DMS153 treated with DMSO at 0.1 percent for 48 hours (cell line): ENCODE data around the gene UST.
"Not testable (repeated sequence)": the region's sequence is repeated elsewhere in the genome, so short reads cannot be mapped to it uniquely, and the experiment has no call there.

ENCODE experiments used
- DNase-seq: peaks from one replicate; lab custom pipeline; 2025; ENCODE audit not compliant: unreplicated experiment; lab: John Stamatoyannopoulos, UW

The UST gene

DNA sequence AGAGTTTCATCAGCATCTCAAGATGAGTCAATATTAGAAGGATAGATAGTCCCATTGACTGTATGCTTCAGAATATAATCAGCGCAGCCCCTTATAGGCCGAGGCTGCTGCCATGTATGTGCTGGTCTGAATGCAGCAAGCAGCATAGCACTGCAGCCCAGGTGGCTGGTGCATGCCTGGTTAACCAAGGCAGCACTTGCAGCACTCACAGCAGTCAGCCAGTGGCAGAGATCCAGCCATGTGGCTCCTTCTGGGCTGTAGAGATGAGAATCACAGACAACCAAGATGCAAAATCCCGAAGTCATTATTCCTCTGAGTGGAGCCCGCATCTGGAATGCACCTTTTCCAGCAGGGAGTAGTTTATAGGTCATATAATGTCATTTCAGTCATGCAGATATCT lies 251.9 kb downstream of the UST start:
- DNase-seq, result no peak

DNA sequence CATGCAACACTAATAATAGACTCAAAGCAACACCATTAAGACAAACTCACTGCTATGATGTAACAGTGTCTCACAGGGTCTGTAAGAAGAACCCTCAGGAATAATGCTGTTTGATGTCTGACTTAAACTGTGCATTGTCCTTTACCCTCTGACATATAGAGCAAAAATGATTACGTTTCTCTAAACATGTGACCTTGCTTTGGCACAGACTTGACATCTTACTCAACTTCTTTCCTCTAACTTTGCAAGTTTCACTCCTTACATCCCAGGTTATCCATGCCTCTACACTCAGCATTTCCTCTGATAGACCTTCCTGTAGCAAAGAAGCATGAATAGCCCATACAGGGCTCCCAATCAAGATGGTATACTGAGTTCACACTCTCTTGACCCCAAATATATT lies 252.7 kb downstream of the UST start:
- no peak for DNase-seq

DNA sequence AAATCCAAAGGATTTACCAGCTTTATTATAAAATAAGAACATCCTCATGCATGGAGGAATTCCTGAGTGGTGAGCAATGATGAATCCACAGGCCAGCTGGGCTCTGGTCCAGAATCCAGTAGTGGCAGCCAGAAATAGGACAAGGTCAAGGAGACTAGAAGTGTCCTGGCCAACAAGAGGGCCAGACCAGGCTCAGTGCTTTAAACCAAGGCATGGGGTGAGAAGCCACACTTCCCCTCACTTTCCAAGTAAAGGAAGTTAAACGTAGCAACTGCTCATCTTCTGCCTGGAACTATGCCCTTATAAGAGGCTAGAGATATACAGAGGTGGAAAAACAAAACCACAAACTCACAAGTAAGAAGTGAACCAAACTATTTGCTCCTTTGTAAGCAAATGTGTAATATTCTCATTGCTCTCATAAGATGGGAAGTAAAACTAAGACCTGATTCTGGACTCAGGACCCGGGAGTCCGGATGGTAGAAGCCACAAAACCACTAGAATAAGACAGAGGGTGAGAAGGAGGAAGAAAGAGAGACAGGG lies 253.2 kb downstream of the UST start:
- DNase-seq, result no peak

DNA sequence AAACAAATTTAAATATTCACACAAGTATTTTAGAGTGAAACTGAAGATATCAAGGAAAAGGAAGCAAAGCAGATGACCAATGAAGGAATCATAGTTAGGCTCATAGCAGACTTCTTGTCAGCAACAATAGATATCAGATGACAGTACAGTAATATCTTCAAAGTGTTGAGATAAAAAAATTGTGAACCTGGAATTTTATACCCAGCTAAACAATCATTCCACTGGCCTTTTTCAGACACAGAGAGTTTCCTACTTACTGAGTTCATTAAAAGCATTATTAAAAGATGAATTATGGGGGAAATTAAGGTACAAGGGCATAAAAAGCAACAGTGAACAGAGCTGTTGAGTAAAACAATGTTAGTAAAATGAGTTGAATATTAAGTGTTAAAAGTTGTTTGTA lies 254.6 kb downstream of the UST start:
- DNase-seq, result no peak

DNA sequence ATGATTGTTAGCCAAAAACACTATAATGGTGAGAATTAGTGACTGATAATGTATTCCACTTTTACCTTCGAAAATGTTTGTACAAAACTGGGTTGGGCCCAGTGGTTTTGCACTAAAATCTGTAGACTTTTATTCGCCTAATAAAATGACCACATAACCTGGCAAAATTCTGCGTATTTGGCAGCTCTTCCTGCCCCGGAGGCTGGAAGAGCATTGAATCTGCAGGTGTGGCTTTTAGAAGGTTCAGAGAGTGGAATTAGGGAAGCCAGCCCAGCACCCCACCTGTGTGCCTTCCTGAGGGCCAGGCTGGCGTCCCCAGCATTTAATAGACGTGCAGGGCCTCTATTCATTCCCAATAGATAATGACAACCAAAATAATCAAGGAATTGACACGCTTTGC lies 256.7 kb downstream of the UST start:
- DNase-seq, result no peak

DNA sequence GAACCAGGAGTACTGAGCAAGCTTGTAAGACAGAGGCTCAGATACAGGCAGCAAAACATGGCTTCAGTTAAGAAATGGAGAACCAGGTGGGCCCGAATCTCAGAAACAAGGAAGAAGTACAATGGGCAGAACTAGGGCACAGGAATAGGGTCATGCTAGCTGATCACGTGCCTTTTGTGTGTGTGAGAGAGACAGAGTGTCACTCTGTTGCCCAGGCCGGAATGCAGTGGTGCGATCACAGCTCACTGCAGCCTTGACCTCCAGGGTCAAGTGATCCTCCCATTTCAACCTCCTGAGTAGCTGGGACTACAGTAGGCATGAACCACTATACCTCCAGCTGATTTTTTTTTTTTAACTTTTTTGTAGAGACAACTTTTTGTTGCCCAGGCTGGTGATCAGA lies 257.8 kb downstream of the UST start:
- DNase-seq, result no peak

DNA sequence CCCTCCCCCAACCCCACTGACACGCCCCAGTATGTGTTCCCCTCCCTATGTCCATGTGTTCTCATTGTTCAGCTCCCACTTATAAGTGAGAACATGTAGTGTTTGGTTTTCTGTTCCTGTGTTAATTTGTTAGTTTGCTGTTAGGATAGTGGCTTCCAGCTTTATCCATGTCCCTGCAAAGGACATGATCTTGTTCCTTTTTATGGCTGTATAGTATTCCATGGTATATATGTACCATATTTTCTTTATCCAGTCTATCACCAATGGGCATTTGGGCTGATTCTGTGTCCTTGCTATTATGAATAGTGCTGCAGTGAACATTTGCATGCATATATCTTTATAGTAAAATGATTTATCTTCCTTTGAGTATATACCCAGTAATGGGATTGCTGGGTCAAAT lies 259.4 kb downstream of the UST start:
- not testable (repeated sequence) for DNase-seq

DNA sequence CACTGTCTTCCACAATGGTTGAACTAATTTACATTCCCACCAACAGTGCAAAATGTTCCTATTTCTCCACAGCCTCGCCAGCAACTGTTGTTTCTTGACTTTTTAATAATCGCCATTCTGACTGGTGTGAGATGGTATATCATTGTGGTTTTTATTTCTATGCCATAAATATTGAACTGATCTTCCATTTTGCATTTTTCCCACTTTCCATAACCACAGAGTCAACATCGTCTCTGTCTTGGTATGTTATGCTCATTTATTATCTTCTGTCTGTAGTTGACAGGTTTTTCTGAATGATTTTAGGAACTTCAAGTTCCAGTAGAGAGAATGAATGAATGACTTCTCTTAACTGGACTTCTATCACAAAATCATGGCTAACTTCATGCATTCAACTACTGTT lies 259.8 kb downstream of the UST start:
- no peak for DNase-seq

DNA sequence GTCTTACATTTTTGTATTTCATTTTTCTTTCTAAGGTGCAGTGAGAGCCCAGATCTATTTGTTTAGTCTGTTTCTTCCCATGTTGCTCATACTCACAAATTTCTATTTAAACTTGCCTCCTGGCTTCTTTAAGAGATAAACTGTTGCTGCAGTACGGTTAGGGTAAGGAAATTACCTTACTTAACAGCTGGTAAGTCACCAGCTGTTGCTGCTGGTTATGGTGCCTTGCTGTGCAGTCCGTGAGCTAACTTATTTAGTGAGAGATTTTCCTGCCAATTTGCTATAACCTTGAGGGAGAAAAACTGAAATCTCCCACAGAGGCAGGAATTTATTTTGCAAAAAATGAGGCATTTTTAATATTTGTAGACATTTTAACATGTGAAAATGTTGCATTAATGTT lies 261.0 kb downstream of the UST start:
- DNase-seq, result no peak

DNA sequence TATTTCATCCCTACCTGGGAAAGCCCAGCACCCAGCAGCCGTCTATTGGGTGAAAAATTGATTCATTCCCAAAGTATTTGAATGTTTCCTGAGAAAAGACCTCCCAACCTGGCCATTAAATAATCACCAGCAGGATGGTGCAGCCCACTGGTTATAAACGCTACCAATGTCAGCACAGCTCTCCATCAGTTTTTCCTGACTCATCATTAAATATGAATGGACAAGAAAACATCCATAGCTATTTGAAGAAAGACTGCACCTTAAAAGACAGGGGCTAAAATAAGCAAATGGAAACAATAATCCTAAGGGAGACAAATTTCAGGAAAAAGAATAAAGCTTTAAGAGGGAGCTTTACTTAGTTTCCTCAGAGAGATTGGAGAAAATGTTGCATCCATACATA lies 261.9 kb downstream of the UST start:
- no peak for DNase-seq

DNA sequence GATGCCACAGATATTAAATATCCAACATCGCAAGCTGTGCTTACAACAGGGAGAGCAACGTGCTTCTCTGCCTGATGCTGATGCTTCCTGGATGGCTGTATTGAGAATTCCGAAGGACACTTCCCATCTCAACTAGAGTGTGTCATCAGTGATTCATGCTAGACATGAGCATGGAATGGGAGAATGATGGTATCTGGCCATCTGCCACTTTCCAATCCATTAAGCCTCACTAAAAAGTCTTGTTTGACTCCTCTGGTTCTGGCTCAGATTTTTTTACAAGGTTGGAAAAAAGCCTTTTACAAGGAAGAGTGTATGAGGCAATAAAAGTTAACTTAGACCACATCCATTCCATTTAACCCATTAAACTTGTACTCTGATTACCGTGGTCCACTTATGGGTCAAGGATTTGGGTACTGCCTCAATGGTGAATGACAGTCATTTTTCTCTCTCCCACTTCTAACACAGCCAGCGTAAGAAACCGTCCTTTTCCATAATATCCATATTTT lies 265.3 kb downstream of the UST start:
- DNase-seq, result no peak

DNA sequence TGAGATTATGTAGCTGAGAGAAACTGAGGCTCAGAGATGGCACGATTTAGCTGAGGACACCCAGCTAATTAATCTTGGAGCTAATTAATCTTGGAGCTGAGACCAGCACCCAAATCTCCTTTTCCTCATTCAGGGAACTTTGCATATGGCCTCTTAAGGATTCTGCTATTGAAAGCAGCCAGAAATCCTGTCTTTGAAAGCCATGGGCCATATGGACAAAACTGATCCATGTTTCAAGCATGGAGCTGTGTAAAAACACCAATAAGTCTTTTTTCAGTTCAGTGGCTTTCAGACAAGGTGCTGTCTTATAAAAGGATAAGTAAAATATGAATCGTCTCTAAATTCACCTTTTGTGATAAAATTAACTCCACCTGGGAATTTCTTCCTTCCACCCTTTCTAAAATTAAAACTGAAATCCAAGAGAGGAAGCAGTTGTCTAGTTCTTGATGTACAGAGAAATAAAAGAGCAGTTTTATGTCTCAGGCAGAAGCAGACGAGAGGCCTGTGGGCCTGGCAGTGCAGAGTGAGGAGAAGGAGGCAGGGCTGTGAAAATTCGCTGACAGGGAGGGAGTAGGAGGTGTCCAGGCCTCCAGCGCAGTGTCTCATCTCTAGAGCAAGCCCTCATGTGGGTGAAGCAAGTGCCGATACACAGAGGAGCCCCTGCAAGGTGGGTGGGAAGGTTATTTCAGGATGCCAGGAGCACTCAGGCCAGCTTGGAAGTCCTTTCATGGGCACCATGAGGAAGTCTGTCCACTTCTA lies 266.9 kb downstream of the UST start:
- no peak for DNase-seq

DNA sequence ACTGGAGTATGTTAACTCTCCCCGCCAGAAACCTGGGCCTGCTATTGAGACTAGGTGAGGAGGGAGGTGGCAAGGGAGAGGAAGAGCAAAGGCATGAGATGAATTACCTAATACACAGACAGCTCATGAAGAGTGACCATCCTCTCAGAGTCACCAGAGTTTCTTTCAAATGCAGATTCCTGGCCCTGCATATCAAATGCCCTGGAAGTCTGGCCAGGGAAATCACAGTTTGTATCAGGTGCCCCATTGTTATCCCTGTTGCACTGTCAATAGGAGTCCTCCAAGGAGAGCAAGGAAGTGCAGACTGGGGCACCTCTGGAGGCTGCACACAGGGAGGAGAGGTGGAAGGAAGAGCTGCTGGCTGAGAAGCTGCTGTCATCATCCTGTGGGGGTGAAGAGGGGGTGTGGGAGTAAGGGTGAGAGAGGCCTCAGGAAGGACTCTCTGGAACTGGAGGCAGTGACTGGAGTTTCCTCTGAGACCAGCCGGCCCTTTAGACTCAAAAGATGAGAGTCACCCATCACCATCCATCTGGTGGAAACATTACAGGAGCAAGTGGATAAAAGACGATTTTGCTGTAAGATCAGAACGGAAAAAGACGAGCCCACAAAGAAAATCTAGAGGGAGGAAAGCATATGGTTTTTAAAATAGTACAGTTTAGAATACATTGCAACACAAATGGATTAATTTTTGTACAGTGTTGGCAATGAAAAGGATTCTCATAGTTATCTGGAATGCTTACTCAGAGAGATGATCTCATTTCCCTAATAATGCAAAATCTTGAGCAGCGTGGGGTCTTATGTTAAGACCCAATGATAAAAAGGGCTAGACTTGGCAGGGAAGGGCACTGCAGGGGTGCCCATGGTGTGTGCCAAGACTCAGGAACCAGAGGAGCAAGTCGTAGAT lies 268.1 kb downstream of the UST start:
- no peak for DNase-seq

DNA sequence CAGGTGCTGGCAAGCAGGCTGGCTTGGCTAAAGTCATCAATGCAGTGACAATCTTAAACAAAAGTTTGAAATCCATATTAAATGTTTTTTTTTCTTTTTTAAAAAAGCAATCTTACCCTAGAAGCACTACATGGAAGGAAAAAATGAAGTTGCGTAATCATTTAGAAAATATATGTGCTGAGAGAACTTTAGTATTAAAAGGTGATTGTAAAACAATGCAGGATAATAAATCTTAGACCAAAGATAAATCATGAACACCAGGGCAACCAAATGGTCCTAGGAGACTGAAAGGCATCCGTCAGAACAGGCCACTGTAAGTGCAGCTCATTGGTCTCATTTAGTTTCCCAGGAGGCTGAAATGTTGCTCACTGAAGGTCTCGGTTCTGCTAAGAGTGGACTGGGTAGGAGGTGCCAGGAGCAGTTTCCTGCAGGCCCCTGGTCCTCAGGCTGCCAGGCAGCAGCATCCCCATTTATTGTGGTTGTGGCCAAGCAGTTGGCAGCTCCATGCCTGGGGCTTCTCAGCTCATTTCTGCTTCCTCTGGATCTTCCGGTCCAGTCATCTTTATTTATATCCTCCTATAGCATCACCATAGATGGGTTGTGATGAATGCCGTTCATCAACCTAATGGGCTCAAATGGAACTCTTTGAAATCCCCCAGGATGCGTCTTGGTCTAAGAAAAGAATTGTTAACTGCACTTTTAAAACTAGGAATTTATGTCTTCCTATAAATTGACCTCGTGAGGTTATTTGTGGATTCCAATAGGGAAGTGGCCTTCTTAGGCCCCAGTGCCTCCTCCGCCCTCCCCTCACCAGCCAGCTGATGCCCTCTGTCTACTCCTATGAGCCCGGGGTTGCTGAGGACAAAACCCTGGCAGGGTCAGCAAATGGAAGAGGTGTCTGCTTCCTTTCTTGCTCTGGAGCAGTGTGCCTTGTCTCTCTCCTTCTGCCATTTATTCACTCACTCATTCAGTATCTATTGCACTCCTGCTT lies 269.0 kb downstream of the UST start:
- no peak for DNase-seq

DNA sequence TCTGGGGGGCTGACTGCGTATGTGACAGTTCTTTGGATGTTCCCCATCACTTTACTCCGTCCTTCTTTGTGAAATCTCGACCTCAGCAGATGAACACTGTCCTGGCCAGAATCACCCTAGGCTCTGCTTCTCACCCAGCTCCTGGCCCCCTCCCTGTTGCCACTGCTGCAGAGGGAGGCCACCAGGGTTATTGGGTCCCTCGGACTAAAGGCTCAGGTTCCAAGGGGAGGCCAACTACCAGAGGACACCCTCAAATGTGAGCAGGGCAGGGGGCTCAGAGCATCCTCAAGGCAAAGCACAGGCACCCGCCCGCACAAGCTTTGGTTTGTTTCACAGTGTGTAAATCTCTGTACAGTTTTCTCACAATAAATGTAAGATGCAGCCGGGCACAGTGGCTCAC lies 269.9 kb downstream of the UST start:
- DNase-seq, result no peak

DNA sequence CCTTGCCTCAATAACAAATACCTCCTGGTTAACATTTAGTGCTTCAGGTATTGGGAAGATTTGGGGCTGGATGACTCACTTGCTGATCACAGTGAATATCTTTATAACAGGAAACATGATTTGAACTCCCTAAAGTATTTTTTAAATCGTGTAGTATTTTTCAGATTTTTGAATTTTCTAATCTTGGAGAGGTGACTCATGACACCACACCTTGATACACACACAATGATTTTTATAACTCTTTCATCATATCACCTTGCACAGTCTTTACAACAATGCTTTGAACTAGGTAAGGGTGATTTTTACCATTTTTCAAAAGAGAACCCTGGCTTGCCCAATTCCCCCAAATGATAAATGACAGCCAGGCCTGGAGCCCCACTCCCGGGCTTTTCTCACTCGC lies 273.5 kb downstream of the UST start:
- no peak for DNase-seq

DNA sequence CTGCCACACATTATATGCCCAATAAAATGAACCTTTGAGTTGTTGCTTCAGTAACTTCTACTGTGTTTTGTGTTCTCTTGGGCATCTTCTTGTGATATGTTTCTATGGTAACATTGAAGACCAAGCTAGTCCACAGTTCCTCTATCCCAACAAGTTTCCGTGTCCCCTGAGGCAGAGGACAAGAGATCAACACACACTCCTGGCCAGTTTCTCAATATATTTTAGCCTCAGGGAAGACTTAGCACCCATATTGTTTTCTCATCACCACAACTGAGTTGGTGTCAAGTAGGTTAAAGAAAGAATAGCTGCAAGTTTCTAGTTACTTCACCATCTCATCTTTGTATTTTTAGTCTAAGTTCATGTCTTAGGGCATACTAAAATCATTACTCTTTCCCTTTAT lies 277.5 kb downstream of the UST start:
- DNase-seq, result no peak

DNA sequence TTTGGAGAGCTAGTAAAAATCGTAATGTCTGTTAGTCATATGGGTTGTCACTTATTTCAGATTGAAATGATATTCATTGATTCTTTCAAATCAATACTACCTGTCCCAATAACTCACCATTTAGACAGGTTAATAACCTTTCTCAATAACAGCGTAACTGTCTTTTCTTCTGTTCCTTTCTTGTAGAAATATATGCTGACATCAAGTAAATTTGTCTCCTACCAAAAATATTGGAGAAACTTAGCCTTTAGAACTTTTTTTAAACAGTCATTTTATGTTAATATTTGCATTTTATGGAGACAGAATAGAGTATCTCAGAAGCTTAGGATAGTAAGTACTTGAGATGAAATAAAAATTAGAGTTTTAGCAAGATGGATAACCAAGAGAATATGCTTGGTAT lies 278.2 kb downstream of the UST start:
- DNase-seq, result no peak

DNA sequence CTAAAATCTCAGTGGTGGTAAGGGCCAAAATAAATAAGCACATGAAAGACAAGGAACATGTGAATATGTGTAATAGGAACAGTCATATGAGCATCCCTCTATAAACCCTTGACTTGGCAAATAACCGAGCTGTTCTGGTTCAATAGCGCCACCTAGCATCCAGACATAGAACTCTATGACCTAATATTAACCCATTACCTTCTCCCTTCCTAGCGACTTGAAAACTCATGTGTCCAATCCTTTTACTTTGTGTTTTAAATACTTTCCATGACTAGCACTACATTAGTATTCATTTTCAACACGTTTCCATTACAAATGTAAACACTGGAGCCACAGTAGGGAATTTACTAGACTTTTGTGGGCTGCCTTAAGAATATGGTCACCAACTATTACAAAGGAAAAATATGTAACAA lies 279.7 kb downstream of the UST start:
- no peak for DNase-seq

DNA sequence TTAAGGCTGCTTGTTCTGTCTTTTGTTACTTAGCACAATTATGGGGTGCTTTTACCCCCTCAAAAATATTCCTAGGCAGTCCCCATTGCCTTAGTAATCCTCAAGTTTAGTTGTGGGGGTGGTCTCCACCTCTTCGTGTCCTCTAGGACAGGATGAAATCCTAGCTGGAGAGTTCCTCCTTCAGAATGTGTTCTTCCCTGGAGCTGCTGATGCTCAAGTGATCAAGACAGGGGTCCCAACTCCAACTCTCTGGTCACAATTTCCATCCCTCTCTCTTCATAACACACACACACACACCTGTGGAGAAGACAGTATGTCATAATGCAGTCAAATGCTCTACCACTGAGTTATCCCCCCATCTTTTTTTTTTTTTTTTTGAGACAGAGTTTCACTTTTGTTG lies 280.7 kb downstream of the UST start:
- DNase-seq, result no peak
